CD4-positive, alpha-beta T cell treated with Interleukin-10 for 1 hour (primary cell): ENCODE results near the gene XPNPEP1.
"Not testable (repeated sequence)": the region's sequence is repeated elsewhere in the genome, so short reads cannot be mapped to it uniquely, and the experiment has no call there.

Experiments used
- DNase-seq: peaks from one replicate; pipeline ENCODE4 v3.0.0-alpha.2; 2020

The XPNPEP1 gene

DNA sequence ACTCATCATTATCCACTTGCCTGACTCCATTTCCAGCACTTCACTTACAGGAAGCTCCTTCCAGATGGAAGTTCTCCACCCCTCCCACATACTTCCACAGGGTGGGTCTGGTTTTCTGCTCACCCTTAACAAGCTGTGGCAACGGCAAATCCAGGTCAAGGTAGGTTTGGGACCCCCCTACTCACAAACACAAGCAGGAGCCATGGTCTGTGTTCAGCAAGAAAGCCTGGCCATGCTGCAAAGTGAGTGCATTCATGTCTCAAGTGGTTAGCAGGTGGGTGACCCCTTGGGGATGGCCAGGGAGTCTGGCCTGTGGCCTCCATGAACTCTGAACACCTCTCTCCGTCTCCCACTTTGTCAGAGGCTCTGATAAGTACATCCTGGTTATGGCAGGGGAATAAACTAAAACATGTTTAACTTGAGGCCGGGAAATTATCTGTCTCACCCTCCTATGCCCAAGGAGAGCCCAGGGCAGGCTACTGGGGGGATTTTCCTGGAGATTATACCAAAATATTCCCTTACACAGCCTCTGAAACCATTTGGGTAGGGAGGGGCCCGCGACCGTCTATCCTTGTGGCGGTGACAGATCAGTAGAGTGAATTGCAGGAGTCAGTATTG lies 844 bp downstream of the XPNPEP1 start:
- DNase-seq = no peak

DNA sequence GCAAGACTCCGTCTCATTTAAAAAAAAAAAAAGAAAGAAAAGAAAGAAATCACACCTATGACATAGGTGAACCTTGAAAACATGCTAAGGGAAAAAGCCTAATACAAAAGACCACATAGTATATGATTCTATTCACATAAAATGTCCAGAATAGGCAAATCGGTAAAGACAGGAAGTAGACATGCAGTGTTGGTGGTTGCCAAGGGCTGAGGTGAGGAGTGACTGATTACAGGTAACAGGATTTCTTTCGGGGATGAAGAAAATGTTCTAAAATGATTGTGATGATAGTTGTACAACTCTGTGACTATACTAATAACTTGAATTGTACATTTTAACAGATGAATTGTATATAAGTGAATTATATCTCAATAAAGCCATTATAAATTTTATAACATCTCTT lies 3.3 kb downstream of the XPNPEP1 start:
- peak; percentile 44 for DNase-seq

DNA sequence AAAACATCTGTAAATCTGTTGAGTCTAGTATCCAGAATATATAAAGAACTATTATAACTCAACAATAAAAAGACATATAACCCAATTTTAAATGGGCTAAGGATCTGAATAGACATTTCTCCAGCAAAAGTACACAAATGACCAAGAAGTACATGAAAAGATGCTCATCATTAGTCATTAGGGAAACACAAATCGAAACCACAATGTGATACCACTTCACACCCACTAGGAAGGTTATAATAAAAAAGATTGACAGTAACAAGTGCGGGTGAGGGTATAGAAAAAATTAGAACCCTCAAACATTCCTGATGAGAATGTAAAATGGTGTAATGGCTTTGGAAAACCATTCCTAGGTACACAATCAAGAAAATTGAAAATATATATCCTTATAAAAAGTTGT lies 4.1 kb downstream of the XPNPEP1 start:
- no peak for DNase-seq

DNA sequence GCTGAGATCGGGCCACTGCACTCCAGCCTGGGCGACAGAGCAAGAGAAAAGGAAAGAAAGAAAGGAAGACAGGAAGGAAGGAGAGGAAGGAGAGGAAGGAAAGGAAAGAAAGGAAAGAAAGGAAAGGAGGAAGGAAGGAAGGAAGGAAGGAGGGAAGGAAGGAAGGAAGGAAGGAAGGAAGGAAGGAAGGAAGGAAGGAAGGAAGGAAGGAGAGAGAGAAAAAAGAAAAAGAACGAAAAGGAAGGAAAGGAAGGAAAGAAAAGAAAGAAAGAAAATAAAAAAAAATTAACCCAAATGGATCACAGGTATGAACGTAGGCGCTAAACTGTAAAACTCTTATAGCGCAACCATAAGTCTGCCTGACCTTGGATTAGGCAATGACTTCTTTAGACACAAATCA lies 4.6 kb downstream of the XPNPEP1 start:
- not testable (repeated sequence) for DNase-seq

DNA sequence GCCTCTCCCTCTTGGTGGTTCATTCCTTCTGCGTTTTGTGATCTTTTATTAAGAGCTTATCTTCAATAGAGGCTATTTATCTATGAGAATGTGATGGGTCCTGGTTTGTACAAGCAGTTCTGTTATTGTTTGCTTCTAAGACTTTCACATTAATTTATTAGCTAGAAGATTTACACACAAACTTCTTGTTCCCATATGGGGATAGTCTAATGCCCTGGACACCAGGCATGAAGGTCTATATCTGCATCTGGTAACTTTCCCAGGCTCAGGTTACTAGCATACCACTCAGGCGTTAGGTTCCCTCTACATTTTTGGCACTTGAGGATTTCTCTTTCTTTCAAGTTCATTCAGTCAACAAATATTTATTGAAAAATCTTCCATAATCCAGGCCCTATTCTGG lies 7.7 kb downstream of the XPNPEP1 start:
- DNase-seq = no peak

DNA sequence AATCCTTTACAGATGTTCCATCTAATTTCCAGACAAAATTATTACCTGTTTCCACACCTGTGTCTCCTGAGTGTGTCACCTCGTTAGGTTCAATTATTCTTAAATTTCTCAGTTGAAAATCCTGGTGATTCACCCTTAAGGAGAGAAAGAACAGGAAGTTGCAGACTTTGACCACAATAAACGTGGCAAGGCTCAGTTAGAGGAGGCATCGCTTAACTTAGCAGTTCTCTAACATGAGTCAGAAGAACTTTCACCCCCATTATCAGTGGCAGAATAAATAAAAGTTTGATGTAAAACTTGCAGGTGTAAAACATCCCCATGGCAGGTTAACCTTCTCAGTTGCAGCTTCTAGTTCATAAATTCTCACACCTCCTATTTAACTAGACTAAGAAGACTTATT lies 8.3 kb downstream of the XPNPEP1 start:
- peak; percentile 67 for DNase-seq

DNA sequence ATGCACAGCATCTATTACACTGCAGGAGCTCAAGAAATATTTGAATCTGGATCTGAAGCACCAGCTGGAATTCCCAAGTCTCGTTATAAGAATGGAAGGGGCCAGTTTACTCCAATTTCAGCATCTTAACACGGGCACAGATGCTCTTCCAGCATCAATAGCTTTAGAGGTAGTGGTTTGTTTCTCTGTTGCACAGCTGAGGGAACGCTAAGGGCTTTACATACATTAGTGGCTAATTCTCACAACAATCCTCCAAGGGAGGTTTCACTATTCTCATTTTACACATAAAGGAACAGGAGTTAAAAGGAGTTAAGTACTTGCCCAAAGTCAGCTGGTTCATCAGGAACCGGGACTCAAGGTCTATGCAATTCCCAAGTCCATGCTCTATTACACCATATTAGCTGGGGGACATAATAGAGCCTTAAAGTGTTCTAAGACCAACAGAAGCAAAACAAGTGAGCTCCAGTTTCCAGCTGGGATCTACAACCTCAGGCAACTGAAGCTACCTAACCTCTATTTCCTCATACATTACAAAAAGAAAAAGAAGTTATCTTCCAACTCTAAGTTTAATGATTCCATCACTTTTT lies 9.9 kb downstream of the XPNPEP1 start:
- DNase-seq = no peak

DNA sequence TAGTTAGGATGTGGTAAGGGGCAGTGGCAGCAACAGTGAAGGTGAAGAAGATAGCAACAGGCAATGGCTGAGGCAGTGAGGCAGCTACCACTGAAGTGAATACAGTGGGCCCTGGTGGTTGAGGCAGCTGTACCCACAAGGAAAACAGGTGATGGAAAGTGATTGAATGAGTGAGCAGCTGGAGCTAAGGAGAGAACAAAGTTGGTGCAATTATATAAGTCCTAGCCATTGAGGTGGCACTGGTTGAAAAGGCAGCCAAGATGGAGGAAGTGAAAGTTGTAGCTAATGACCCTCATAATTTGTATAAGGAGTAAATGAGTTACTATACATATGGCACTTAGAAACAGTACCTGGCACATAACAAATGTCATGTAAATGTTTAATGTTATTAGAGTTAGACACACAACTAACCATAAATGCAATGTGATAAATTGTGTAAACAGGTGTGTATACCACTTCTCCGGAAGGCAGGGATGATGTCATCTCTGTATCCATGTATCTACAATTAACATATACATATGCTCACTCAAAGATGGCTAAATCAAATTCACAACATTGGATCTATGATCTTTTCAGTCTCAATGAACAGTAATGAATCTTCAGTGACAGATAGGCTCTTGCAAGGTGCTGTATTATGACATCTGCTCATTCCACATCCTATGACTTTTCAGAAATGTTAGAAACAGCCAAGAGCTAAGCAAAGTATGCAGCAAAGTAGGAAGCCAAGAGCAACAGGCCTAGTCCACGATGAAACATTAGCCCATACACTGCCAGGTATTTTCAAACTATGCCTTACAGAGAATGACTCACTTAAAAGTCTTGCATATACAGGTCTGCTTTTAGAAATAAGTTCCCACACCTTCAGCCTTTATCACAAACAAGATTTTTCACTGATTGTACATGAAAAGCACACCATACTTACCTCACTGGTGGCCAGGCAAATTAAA lies 10.7 kb downstream of the XPNPEP1 start:
- no peak for DNase-seq

DNA sequence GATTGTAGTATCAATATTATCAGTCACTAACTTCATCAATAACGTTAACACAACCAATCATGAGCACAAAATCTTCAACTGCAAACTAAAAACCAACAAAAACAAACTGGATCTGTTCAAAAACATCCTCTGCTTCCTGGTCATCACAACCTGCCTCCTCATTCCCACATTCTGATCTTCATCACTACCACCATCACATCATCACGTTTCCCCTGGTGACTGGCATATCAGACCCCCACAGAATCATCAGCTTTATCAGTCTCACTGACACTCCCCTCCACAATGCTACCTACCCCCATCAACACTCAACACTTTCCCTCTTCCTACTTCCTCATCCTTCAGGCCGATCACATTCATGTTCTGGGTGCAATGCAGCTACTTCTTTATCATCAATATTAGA lies 11.4 kb downstream of the XPNPEP1 start:
- DNase-seq = no peak

DNA sequence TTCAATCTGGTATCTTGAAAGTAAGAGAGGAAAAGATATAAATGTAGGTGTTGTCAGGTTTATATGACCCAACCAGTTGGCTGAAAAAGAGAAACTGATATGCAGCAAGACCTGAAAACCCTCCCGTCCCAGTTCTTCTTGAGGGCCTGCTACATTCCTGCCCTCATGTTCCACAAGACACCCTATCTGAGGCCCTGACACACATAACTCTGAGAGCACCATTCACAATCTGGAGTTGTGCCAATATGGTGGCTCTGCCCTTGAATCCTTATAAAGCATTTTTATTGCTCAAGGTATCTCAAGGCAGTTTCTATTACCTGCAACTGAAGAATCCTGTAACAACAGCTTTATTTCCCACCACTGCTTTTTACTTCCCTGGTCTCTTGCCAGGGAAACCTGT lies 17.0 kb downstream of the XPNPEP1 start:
- no peak for DNase-seq

DNA sequence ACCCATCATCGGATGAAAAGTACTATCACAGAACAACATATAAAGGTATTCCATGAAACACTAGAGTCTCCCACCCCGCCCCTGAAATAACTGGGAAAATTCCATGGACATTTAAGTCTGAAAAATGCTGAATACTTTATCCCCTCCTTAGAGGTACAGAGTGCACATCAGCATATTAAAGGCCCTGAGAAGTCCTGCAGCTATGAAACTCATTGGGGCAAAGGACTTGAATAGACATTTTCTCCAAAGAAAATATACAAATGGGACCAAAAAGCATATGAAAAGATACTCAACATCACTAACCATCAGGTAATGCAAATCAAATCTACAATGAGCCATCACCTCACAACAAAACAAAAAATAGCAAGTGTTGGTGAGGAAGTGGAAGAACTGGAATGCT lies 18.9 kb downstream of the XPNPEP1 start:
- no peak for DNase-seq

DNA sequence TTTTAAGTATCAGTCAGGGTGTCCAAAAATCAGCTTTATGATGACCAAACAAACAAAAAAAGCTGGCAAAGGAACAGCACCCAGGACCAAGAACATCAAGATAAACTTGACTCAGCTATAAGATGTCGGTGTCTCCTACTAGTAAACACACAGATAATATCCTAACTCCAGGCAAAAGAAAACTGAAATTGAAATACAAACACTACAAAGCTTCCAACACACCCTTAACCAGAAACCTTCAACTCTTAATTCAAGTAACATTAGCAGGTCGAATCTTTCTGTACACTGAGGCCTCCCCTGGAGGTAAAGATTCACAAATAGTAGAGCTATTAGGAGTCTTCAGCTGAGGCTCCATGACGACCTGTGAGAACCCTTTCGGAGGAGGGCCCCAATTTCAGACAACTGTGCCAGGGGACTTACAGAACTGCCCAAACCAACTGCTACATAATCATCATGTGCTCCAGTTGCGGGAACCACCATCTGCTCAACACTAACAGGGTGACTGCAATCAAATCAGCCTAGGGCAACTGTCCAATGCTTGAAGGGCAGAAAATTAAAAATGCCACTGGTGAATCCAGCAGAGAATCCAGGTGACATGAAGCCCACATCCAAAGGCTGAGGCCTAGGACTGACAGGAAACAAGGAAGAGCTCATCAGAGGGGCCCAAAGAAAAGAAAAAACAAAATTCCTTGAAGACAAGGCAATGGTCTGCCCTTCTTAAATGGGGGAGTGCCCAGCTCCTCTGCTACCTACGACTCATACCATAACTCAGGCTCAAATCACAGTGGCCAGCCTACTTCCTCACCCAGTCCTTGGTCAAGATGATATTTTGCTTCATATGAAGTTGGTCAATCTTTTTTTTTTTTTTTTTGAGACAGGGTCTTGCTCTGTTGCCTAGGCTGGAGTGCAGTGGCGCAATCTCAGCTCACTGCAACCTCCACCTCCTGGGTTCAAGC lies 20.0 kb downstream of the XPNPEP1 start:
- no peak for DNase-seq

DNA sequence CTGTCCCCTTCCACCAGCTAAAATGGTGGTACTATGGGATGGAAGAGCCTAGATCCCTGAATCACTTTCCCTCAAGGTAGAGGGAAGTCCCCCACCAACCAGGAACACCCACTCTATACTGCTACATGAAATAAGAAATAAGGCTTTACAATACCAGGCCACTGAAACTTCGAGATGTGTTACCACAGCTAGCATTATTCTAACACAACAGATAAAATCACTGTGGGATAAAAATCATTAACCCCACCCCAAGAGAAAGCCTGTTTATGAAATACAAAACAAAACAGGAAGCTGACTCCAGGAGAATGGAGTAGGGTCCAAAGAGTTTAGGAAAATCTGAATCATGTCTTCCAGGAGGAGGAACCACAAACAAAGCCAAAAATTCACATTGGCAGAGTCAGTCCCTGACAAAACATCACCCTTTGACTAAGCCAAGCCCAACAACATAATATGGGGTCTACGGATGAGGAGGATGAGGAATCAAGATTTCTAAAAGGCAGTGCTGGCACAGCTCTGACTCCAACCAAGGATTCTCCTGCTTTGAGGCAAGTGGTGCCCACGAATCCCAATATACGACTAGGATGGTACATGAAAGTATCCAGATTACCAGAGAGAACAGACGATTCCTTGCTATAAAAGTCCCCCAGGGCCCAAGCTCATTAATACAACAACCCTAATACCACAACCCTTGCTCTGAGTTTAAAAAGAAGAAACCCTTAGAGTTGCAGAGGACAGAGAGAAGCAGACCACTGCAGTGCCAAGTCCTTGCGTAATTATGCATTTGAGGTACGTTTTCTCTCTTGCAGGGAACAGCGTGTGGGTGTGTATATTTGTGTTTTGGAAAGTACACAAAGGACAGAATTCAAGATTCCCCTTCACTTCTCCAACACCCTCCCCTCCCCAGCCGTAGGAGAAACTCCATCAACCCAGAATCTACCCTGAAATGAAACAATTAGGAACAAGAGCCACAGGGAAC lies 23.7 kb downstream of the XPNPEP1 start:
- no peak for DNase-seq

DNA sequence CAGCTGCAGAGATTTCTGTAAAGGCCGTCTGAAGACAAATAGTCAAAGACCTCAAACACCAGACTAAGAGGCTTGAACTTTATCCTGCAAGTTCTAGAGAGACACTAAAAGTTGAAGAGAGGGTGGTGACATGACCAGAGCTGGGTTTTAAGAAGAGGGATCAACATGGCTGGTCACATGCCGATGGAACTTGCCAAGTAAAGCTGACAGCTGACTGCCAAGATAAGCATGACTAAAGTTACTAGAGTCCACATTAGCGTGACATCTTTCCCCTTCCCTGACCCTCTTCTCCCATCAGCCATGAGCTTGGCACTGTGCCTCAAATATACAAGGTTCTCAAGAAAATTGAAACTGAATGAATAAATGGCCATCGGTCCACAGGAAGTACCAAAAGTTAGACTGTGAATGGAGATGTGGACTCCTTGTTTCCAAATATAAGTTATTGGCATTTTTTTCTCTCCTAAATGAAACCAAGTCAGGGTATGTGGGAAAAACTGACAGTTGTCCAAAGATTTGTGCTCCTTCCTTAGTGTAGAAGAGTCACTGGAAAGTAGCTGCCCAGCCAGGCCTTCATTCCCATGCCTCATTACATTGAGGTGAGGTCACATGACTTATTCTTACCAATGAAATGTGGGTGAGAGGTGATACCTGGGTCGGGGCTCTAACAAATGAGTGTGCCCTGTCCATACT lies 24.5 kb downstream of the XPNPEP1 start:
- DNase-seq = no peak

DNA sequence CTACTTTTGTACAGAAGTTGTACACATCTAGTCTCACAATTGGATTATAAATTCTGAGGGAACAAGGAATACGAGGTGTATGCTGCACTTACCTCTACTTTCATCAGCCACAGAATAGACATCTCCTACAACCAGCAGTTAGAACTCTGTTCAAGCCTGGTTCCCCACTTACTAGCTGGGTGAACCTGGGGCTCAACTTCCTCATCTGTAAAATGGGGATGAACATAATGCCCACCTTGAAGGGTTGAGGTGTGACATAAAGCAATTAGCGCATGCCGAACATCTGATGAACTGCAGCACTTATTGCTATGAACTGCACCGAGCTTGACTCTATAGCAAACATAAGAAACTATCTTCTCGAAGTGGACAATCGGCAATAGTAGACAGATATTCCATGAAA lies 25.3 kb downstream of the XPNPEP1 start:
- DNase-seq = no peak

DNA sequence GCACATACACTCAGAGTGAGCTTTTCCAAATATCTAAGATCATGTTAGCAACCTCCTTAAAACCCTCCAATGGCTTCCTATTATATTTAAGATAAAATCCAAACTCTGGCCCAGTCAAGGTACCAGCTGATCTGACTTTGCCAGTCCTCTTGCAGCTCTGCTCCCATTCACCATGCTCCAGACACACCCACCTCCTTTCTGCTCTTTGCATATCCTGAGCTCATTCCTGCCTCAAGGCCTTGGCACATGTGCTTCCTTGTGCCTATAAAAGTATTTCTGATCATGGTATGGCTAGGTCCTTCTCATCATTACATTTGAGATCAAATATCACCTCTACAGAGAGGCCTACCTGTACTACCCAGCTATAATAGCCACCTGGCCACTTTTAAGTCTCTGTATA lies 27.5 kb downstream of the XPNPEP1 start:
- no peak for DNase-seq

DNA sequence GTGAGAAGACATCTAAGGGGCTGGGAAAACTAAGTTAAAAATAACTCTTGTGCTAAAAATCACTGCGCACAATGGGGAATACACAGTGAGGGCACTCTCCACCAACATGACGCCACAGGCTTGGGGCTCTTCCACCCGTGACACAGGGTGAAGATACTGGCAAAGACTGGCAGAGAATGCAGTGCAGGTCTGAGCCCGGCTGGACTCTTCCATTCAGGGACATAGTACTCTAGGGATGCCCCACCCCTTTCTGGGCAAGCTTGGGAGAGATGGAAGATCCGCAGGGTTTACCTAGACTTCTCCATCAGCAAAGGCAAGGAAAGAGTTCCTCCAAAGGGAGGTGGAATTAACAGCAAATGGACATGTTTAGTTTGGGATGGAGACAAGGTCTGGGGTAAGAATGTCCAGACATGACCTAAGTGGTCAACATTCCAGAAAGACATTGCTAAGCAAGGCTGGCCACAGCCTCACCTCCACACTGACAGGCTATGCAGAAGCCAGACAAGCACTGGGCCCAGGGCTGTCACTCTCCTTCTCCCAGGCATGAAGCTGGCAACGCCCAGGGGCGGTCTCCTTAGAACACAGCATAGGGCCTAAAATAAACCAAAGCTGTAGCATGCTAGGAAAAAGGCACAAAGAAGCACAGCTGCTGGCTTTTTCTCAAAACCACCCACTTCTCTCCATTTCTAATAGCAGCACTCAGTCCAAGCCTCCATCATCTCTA lies 28.1 kb downstream of the XPNPEP1 start:
- no peak for DNase-seq

DNA sequence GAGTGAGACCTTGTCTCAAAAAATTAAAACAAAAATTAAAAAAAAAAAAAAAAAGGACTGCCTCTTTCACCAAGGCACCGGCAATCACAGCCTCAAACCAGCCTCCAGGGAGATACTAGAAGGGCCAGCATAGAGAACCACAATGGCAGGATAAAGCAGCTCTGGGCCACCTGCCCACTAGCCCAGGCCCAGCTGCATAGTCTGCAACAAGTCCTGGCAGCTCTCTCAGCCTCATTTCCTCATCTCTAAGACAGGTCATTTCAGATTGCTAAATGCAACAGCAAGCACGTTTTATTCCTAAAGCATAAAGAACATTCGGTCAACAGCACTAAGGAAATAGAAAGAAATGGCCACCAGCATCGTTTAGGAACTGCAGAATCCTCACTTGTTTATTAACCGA lies 28.8 kb downstream of the XPNPEP1 start:
- DNase-seq = no peak

DNA sequence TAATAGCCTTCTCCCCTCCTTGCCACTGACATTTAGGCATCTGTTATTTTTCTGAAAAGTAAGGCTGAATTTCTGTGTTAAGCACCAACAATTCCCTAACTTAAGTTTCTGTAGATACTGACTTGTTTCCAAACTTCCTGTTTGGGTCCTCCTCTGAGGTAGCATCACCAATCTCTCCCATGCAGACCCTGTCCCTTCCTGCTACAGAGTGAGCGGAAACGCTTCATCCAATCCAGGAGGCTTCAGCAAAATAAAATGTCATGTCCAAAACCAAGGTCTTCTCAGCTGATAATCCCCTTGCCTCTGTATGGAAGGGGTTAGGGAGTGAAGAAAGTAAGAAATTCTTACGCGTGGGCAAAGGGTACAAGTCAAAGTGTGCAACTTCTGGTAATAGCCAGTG lies 29.9 kb downstream of the XPNPEP1 start:
- no peak for DNase-seq

DNA sequence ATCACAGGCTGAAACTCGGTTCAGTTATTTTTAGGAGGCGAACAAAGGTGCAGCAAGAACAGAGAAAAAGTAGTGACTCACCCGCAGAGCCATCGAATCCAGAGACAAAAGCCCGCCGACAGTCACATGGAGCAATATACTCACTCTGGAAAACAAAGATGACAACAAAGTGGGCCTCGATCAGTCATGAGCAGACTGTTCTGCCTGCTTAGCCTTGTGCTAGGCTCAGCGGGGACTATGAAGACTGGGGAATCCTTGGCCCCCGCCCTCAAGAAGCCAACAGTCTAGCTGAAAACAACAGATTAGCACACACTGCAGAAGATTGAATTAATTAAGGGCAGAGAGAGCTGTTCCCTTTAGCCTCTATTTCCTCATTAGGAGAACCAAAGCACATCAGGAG lies 30.4 kb downstream of the XPNPEP1 start:
- no peak for DNase-seq
